Keratinocyte (primary cell): ENCODE results near the gene NTHL1. TPM values are rescaled to one million over a fixed set of nuclear protein-coding genes. Genes with fewer than 3 reads are reported as not detected.

Experiments used
- DNase-seq: peaks from one replicate; pipeline ENCODE4 v3.0.0-alpha.2; 2011; ENCODE audit warnings: low read depth, missing footprints, low spot score
- FAIRE-seq: peaks from 2 replicates; lab custom pipeline; 2011; peaks lifted over from hg19 to GRCh38; lab: Jason Lieb, UNC
- H2AFZ ChIP-seq: 2 replicates; pipeline ENCODE4 v1.6.0; 2012; ENCODE audit warnings: low read length, control low read depth, inconsistent platforms; ENCODE audit not compliant: control insufficient read depth
- H3K27ac ChIP-seq: 2 replicates; pipeline ENCODE4 v1.5.1; 2011; ENCODE audit warnings: low read length; ENCODE audit not compliant: control insufficient read depth, insufficient read depth
- H3K27me3 ChIP-seq: 3 replicates; pipeline ENCODE4 v1.6.0; 2011; ENCODE audit warnings: low read length; ENCODE audit not compliant: control insufficient read depth, insufficient read depth; ENCODE audit errors: extremely low read depth
- H3K36me3 ChIP-seq, 2 experiments: 2 replicates in 1 of 2; 3 replicates in 1 of 2; pipeline ENCODE4 v1.5.1; 2011; ENCODE audit warnings: low read length in 2 of 2, mild to moderate bottlenecking in 1 of 2; ENCODE audit not compliant: control insufficient read depth in 2 of 2, insufficient read depth in 2 of 2; ENCODE audit errors: extremely low read depth in 1 of 2
- H3K4me1 ChIP-seq: 3 replicates; pipeline ENCODE4 v1.5.1; 2011; ENCODE audit warnings: low read length; ENCODE audit not compliant: control insufficient read depth, insufficient read depth; ENCODE audit errors: extremely low read depth
- H3K4me2 ChIP-seq: 3 replicates; pipeline ENCODE4 v1.6.0; 2011; ENCODE audit warnings: low read depth, low read length; ENCODE audit not compliant: control insufficient read depth, insufficient read depth; ENCODE audit errors: extremely low read depth
- H3K4me3 ChIP-seq, 3 experiments: fragments of 200-600 bp in 1 of 3; sonication (generic) in 1 of 3; 2 replicates in 2 of 3; 3 replicates in 1 of 3; pipeline ENCODE4 v1.5.1; 2011 to 2016; ENCODE audit warnings: low read length in 3 of 3, mild to moderate bottlenecking in 3 of 3, control low read depth in 2 of 3, inconsistent platforms in 1 of 3, low read depth in 1 of 3, mixed read lengths in 1 of 3, mixed run types in 1 of 3, moderate library complexity in 1 of 3; ENCODE audit not compliant: control insufficient read depth in 2 of 3, insufficient read depth in 2 of 3; ENCODE audit errors: extremely low read depth in 1 of 3
- H3K79me2 ChIP-seq: 2 replicates; pipeline ENCODE4 v1.6.0; 2012; ENCODE audit warnings: low read length; ENCODE audit not compliant: control insufficient read depth, insufficient read depth
- H3K9ac ChIP-seq: 3 replicates; pipeline ENCODE4 v1.6.0; 2011; ENCODE audit warnings: low read length; ENCODE audit not compliant: control insufficient read depth, insufficient read depth; ENCODE audit errors: extremely low read depth
- H3K9me1 ChIP-seq: 3 replicates; pipeline ENCODE4 v1.6.0; 2011; ENCODE audit warnings: low read length; ENCODE audit not compliant: control insufficient read depth, insufficient read depth; ENCODE audit errors: extremely low read depth
- H3K9me3 ChIP-seq: 2 replicates; pipeline ENCODE4 v1.5.1; 2012; ENCODE audit warnings: low read depth, low read length; ENCODE audit not compliant: control insufficient read depth
- H4K20me1 ChIP-seq: 3 replicates; pipeline ENCODE4 v1.6.0; 2011; ENCODE audit warnings: low read length; ENCODE audit not compliant: control insufficient read depth, insufficient read depth; ENCODE audit errors: extremely low read depth
- EZH2 ChIP-seq: IDR thresholded peaks from one replicate; pipeline ENCODE4 v1.6.1; 2012; ENCODE audit warnings: inconsistent platforms, mild to moderate bottlenecking, low read length, moderate library complexity
- dilution Hi-C: fragments of 300-500 bp; cut with MboI; formaldehyde crosslinking; loops from one replicate; pipeline ENCODE4 v1.7.0; 2020; ENCODE audit warnings: low sequenced_read_pairs; ENCODE audit not compliant: extremely low pct_ligation_motif_present
- polyA plus RNA-seq, 5 experiments: library from polyadenylated mRNA; depleted of rRNA in 3 of 5; stranded (reverse) in 3 of 5; stranded (forward) in 1 of 5; unstranded in 1 of 5; fragments of >200 nt; gene quantifications; 1 replicate in 1 of 5; 2 replicates in 3 of 5; 3 replicates in 1 of 5; pipeline versions ENCODE4 v1.2.1 to v1.2.3, GENCODE V29; 2011 to 2012; ENCODE audit warnings: missing spikeins in 2 of 5, low read depth in 1 of 5, low replicate concordance in 1 of 5
- TF ChIP-seq, protein P1 (sequence below), 3 experiments: IDR thresholded peaks in 1 of 3; conservative IDR thresholded peaks in 1 of 3; optimal IDR thresholded peaks in 1 of 3; 2 replicates in 2 of 3; 3 replicates in 1 of 3; pipeline versions ENCODE3 to v1.5.1; 2011; ENCODE audit warnings: low read length in 3 of 3, mild to moderate bottlenecking in 3 of 3, moderate library complexity in 2 of 3, control low read depth in 1 of 3, inconsistent platforms in 1 of 3; ENCODE audit not compliant: insufficient read depth in 2 of 3; ENCODE audit errors: extremely low read depth in 1 of 3

NTHL1 gene
- polyA plus RNA-seq, 1 donor (not counting 4 experiments of a cell fraction or from before 2014, with no cell fraction given) = 8.5 TPM

GRCh38 chr16:2089706-2090480 lies 42.3 kb upstream of the NTHL1 start:
- Histone ChIP-seq H3K27ac (no peak overlapping the region), H2AFZ (no peak overlapping the region), H3K36me3 (peaks cover 26 to 50% of the 10 kb centered on the region in 2 experiments), H3K9me1 (no peaks in the 10 kb centered on the region), H3K9me3 (no peaks in the 10 kb centered on the region), H4K20me1 (peaks cover 18% of the 10 kb centered on the region), H3K4me2 (no peak overlapping the region), H3K27me3 (no peaks in the 10 kb centered on the region), H3K79me2 (no peaks in the 10 kb centered on the region), H3K4me3 (no peak overlapping the region), H3K9ac (no peak overlapping the region), H3K4me1 (peaks cover 29% of the 10 kb centered on the region)
- FAIRE-seq (no peak), DNase-seq (no peak)
- TF ChIP-seq, protein P1, sequence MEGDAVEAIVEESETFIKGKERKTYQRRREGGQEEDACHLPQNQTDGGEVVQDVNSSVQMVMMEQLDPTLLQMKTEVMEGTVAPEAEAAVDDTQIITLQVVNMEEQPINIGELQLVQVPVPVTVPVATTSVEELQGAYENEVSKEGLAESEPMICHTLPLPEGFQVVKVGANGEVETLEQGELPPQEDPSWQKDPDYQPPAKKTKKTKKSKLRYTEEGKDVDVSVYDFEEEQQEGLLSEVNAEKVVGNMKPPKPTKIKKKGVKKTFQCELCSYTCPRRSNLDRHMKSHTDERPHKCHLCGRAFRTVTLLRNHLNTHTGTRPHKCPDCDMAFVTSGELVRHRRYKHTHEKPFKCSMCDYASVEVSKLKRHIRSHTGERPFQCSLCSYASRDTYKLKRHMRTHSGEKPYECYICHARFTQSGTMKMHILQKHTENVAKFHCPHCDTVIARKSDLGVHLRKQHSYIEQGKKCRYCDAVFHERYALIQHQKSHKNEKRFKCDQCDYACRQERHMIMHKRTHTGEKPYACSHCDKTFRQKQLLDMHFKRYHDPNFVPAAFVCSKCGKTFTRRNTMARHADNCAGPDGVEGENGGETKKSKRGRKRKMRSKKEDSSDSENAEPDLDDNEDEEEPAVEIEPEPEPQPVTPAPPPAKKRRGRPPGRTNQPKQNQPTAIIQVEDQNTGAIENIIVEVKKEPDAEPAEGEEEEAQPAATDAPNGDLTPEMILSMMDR (optimal IDR thresholded peaks at IDR 0.05 in 1 of 3, IDR thresholded peaks at IDR 0.05 in 1 of 3, conservative IDR thresholded peaks at IDR 0.05 in 1 of 3; ENCODE audit: extremely low read depth in 1 of 3, insufficient read depth in 2 of 3, low read length in 3 of 3) = no peak
- TF ChIP-seq EZH2 = no peak
- dilution Hi-C loops = no loop called here

DNA sequence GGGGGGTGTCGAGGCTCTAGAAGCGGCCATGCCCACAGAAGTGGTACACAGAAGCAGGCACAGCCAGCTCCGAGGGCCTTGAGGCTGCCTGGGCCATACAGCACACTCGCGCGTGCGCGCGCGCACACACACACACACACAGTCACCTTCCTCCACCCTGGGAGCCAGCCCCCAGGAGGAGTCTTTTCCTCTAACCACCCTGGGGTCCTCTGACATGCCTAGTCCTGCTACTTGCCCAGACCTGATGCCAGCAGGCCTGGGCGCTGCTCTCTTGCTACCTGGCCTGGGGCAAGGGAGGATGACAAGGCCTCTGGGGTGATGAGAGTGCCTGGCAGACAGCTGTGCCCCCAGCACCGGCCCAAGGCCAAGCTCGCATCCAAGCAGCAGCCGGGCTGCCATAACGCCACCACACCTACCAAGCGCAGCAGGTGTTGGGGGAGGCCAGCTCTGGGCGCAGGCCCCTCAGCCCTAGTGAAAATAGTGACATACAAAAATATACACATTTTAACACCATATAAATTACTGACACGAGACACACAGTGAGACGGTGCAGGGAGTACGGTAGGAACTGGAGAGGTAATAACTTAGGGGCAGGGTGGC lies 41.2 kb upstream of the NTHL1 start:
- no peaks in the 10 kb centered on the region for H3K79me2 ChIP-seq
- H3K4me2 ChIP-seq = peak overlapping the region; percentile 22
- H3K4me3 ChIP-seq = no peak overlapping the region
- no peak overlapping the region for H2AFZ ChIP-seq
- H3K27me3 ChIP-seq = no peaks in the 10 kb centered on the region
- H3K4me1 ChIP-seq = peaks cover 29% of the 10 kb centered on the region
- dilution Hi-C loops = no loop called here
- peaks cover 19% of the 10 kb centered on the region for H4K20me1 ChIP-seq
- H3K9me3 ChIP-seq = no peaks in the 10 kb centered on the region
- peaks cover 24 to 41% of the 10 kb centered on the region in 2 experiments for H3K36me3 ChIP-seq
- H3K27ac ChIP-seq = no peak overlapping the region
- H3K9ac ChIP-seq = no peak overlapping the region
- peak; percentile 75 for DNase-seq
- no peaks in the 10 kb centered on the region for H3K9me1 ChIP-seq
- no peak for TF ChIP-seq EZH2
- TF ChIP-seq, protein P1 (optimal IDR thresholded peaks at IDR 0.05 in 1 of 3, IDR thresholded peaks at IDR 0.05 in 1 of 3, conservative IDR thresholded peaks at IDR 0.05 in 1 of 3; ENCODE audit: extremely low read depth in 1 of 3, insufficient read depth in 2 of 3, low read length in 3 of 3) = no peak
- FAIRE-seq = peak; percentile 23
